Inflammatory macrophage treated with lipopolysaccharide for 1 hour (primary cell): ENCODE measurements around the gene PSMA3.

Source experiments
- DNase-seq, 2 donors: peaks; one replicate each; pipeline ENCODE4 v3.0.0-alpha.2; 2020 to 2022

Gene PSMA3

DNA sequence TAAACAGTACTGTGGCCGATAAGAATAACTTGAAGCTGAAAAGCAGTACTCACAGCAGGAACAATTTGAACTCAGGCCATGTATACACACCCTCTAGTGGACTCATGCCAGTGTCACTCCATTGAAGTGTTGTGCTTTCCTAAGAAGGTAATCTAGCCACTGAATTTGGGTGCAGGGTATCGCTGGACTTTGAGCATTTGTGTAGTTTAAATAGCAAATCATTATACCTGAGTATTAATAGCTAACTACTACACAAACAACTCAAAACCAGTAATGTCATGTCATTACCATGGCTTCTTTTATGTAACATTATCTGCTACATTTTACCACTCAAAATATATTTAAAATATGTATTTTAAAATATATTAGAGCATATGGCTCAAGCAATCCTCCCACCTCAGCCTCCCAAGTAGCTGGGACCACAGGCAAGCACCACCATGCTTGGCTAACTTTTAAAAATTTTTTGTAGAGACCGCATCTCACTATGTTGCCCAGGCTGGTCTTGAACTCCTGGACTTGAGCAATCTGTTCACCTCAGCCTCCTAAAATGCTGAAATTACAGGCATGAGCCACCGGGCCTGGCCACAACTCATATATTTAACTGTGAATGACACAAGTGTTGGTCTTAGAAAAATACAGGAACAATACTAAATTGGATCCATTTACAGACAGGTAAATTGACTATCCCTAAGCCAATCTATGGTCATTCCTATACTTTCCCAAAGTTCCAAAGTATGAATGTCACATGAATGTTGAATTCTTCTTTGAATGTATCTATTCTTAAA is 28.1 kb downstream of the PSMA3 start:
- no peak for DNase-seq

DNA sequence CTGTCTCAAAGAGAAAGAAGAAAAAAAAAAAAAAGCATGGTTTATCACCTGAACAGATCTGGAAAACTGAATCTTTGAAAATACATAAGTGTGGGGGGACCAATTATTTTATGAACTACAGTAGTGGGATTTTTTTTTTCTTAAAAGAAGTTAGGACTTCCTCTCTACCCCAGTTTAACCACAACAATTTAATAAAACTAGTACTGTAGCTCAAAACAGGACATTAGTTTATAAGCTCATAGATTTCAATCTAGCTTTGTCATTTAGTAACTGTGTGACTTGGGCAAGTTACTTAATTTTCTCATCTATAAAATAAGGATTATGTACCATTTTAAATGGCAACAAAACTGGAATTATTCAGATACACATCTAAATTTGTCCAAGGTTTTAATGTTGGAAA is 30.2 kb downstream of the PSMA3 start:
- no peak for DNase-seq

DNA sequence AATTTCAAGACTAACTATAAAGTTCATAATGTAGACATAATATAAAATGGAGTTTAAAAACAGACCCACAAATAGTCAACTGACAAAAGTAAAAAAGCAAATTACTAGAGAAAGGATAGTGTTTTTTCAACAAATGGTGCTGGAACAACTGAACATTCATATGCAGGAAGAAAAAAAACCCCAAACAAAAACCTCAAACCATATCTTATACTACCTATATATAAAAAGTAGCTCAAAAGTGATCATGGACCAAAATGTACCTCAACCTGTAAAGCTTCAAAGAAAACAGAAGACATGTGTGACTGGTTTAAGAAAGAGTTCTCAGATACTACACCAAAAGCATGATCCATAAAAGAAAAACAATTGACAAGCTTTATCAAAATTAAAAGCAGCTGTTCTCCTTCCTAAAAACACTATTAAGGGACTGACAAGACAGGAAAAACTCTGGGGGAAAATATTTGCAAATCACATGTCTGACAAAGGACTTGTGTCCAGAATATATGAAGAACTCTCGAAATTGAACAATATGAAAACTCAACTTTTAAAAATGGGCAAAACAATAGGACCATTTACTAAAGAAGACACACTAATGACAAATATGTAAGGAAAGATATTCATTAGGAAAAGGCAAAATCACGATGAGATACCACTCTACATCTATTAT is 31.0 kb downstream of the PSMA3 start:
- no peak for DNase-seq

DNA sequence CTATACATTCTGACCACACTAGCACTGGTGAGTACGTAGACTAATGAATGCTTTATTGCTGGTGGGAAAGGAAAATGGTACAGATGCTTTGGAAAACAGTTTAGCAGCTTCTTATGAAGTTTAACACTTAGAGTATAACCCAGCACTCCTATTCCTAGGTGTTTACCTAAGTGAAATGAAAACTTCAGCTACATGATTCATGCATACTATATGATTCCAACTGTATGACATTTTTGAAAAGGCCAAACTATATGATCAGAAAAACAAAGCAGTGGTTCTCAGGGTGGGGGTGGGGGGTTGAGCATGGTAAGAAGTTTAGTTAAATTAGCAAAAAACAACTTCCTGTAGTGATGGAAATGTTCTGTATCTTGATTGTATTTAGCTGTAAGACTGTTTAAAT is 31.6 kb downstream of the PSMA3 start:
- DNase-seq: no peak

DNA sequence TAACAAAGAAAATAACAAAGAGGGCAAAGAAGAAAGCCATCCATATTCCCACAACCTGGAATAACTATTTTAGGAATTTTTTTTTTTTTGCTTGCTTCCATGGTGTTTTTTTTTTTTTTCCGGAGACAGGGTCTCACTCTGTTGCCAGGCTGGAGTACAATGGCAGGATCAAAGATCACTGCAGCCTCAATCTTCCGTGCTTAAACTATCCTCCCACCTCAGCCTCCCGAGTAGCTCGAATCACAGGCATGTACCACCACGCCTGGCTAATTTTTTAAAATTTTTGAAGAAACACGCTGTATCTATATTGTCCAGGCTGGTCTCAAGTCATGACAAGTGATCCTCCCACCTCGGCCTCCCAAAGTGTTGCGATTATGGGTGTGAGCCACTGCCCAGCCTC is 33.5 kb downstream of the PSMA3 start:
- no peak for DNase-seq

DNA sequence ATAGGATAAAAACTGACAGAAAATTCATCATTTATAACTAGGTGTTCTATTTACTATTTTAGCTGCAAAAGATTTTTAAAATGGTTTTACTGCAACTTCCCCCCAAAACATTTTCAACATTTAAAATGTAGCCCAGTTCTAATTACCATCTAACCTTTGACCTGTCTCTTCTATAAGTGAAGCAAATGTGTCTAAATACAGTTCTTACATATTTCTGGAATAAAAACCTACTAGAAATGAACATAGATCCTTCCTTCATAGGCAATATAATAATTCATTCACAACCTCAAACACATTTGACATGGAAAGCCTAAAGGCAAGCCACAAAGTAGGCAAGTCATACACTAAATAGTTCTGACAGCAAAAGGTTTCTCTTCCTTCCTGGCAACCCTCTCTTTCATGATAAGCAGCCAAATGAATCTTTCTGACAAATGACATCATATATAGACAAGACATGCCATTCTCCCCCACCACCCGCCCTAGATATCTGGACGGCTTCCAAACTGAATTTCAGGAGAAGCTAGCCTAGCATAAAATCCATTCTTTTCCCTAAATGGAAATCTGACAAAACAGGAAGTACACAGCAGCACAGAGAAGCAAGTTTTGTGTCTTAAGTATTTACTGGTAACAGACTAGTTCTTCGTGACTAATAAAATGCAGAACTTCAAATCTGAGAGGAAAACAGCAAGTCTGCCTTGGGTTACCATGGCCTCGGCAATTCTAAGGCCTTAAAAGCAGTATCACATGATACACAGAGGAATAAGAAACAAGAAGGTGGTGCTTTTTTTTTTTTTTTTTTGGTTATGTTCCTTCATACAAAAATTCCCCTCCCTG is 36.5 kb downstream of the PSMA3 start:
- DNase-seq: peak; percentile 83 to 95

DNA sequence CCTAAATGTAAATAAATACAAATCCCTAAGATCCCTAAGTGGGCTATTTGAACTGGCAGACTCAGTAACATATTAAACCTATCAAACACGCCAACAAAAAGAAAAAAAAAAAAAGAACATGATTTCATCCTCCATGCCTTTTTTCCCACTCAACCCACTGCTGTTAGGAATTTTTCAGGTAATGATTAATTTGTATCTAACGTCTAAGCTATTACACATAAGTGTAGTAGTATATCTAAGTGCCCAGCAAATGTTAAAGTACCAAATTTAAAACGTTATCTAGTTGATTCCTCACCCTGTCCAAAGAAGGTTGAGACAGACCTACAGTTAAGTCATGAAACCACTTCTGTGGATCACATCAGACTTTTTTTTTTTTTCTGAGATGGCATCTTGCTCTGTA is 37.3 kb downstream of the PSMA3 start:
- DNase-seq: no peak

DNA sequence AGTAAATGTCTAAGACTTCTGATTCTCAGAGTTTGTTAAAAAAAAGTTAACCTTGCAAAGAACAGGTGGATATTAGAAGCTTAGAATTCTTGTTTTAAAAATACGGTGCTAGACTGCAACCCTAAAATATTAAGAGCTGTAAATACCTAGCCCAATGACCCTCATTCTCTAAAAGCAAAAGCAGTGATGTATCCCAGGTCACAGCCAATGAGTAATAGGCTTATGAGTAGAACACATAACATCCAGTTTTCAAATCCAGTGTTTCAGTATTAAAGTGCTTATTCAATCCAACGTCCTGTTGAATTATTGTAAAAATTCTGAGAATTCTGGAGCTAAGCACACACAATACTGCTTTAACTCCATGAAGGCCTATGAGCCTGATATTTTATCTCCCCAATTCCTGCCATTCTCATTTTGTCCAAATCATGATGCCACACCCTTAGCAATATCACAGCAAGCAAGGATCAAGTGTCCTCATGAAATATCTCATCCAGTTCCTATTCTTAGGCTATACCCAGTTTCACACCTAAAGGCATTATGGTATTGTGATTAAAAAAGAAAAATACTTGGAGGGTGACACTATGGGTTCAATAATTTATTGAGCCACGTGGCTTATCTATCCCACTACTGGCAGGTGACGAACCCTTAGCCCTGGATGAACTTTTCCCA is 38.4 kb downstream of the PSMA3 start:
- DNase-seq: no peak

DNA sequence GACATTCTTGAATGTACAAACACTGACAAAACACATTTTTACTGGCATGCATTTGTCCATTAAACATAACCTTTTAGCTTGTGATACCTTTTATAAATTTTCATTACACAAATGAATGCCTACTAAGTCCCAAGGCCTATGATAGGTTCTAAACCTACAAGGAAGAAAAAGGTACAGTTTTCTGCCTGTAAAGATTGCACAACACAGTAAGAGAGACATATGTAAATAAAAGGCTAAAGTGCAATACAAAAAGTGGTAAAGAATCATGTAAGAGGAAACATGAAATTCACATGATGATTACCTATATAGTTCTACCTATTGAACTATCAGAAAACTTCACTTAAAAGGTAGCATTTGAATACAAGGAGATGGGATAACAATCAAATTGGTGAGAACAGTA is 39.1 kb downstream of the PSMA3 start:
- DNase-seq: no peak

DNA sequence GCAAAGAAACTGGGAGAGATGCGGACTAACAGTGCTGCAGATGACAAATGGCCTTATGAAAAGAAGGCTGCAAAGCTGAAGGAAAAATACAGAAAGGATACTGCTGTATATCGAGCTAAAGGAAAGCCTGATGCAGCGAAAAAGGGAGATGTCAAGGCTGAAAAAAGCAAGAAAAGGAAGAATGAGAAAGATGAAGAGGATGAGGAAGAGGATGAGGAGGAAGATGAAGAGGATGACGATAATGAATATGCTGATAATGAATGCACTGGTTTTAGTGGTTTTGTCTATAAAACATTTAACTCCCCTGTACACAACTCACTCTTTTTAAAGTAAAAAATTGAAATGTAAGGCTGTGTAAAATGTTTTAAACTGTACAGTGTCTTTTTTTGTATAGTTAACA is 40.5 kb downstream of the PSMA3 start:
- DNase-seq: no peak

DNA sequence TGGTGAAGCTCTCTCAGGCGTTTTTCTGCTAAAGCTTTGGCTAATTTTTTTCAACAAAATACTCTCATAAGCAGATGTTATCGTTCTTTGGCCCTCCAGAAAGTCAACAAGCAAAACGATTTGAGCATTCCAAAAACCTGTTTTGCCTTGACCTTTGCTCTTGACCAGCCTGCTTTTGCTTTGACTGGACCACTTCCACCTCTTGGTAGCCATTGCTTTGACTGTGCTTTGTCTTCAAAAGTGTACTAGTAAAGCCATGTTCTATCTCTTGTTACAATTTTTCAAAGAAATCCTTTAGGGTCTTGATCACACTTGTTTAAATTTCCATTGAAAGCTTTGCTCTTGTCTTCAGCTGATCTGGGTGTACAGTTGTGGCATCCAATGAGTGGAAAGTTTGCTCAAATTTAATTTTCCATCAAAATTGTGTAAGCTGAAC is 43.0 kb downstream of the PSMA3 start:
- DNase-seq: no peak

DNA sequence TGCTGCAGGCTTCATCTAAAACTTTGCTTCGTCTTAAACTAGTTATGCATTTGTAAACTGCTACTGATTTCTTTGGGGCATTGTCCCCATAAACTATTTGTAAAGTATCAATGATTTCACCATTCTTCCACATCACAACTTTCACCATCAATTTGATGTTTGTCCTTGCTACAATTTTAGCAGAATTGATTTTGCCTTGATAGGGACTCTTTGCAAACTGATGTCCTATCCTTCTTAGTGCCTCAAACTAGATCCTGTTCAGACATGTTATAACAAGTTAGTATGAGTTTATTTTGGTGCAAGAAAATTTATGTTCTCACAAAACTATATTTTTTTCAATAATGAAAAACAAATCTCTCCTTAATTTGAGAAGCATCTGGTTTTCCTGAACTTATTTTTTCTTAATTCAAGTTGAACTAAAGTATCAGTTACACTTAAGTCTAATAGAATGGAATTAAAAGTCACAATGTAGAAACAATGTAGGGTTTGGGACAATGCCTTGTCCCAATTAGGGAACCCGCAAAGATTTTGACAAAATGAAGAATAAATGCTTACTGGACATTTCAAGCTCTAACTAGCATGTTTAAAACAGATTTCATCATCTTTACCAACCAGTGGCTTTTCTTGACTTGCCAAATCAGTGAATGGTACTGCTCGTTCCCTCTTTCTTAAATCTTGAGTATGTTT is 43.6 kb downstream of the PSMA3 start:
- DNase-seq: no peak

DNA sequence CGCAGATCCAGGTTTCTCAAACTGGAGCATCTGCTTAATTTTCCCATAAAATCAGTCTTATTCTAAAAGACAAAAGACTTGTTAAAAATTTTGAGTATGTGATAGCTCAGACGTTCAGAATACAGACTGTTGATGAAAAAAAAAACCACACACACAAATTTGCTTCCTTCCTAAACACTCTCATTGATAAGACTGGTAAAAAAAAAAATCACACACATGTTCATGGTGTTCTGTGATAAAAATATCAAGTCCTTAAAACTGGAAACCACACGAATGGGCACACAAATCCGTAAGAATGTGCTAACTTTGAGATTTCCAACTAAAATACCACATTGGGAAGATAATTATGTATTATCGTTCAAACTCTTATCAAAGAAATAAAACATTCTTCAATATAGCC is 47.0 kb downstream of the PSMA3 start:
- no peak for DNase-seq

DNA sequence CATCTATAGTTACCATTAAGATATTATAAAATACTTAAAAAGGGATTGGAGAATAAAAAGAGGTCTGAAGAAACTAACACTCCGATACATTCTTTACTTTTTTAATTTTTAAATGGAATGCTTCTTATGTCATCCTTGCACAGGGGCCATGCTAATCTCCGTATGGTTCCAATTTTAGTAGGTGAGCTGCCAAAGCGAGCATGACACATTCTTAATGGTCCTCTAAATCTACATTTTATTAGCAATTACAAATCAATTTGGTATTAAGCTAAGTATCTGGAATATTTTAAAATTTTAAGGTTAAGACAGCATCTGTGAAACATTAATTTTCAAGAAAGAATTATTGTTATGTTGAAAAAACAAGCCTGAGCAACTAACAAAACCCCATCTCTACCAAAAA is 47.5 kb downstream of the PSMA3 start:
- no peak for DNase-seq

DNA sequence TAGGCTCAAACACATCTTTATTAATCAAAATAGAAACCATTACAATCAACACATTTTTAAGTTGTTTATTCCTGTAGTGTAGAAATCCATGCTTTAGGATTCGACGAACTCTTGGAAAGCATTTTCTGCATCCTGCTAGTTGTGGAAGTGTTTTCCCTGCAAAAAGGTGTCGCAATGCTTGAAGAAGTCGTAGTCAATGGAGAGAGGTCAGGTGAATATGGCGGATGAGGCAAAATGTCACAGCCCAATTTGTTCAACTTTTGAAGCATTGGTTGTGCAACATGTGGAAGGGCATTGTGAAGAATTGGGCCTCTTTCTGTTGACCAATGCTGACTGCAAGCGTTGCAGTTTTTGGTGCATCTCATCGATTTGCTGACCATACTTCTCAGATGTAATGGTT is 49.6 kb downstream of the PSMA3 start:
- no peak for DNase-seq

DNA sequence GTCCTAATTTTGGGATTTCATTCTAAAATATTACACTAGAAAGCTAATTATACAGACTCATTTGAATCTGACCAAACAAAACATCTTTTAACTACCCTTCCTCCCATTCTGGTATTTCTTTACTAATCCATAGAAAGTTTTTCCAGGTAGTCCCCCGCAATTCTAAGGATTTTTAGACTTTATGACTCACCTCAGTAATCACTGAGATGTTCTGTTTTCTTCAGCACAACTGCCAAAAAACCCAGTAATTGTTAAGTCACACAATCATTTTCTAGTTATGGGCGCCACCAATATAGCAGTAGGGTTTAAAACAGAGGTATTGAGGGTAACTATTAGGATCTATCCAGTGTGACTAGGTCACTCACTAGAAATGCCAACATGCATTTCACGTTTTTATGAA is 52.1 kb downstream of the PSMA3 start:
- peak in 1 of 2 donors; percentile 28 for DNase-seq

DNA sequence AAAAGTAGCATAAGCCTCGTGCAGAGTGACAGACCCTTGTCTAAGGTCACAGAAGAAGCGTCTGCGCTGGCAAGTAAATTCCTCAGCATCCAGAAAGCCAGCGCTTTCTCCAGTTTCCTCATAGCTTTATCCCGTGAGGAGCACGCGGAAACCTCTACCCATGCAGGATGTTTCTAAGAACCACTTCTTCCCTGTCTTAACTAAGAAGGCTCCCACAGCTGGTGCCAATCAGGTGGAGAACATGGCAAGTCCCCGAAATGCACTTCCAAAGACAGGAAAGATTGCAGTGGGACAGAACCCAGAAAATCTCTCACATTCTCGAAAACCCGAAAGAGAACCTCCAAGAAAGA is 52.7 kb downstream of the PSMA3 start:
- DNase-seq: peak in 1 of 2 donors; percentile 79

DNA sequence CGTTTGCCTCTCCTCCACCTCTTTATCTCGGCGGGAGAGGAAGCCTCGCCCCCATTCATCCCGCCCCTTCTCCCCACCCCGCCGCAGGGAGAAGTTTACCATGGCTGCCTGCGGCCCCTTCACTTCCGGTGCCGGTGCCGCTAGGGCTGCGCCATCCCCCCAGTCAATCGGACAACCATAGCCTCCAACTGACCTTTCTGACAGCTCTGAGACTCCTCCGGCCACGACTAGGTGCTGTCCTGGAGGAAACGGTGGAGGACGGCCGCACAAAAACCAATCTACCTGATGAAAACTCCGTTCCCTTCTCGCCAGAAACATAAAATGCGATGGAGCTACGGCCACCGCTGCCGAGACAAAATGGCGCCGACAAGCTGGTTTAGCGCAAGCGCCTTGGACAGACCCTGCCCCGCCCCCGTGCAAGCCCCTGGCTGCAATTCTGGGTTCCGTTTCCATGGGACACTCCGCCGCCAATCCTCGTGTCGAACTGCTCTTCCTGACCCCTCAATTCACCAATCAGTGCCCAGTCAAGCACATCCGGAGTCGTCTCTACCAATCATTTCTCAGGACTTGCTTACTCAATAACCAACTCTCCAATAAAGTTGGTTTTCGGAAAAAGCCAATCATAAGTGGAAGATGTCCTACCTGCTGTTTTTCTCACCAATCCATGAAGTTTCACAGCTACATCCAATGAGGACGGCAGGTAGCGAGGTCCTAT is 53.3 kb downstream of the PSMA3 start:
- DNase-seq: peak; percentile 97 to 100

DNA sequence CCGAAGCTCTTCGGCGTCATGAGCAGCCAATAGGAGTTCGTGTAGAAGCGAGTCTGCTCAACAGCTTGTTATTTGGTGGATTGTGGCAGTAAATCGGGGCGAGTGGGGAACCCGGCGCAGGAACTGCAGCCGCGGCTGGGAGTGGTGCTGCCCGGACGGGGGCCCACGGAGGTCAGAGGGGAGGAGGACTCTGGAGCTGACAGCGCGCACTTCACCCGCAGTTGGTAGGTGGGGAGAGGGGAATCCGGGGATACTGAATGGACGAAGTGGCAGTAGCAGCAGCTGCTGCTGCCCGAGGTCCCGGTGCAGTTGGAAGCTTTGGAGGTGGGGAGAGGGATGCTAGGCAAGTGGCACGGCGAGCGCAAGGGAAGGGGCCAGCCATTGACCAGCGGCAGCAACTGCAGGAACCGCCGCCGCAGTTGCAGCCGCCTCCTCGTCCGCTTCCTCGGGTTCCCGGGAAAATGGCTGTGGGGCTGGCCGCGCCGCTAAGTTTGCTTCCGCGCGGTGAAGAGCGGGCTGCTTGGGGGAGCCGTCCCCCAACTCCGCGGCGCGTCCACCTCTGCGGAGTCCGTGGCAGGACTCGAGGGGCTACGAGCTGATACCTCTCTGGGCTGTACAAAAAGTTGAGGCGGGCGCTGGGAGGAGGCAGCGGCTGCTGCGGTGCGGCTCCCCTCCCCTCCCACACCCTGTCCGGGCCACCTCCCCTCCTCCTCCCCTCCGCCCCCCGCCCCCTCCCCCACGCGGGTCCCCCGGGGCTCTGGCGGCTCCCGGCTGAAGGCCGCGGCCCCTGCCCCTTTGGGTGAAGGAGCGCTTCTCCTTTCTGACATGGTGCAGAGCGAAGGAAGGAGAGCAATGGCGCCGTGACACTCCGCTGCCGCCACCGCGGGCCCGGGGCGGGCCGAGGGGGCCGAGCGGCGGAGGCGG is 54.1 kb downstream of the PSMA3 start, which contains the start of gene ARID4A:
ARID4A (plus strand) TSS at position 79 of the 924 bp plus-strand sequence. CDS start 1,300 bp downstream, outside the sequence.
- DNase-seq: peak in 1 of 2 donors; percentile 23
